Measurements from ENCODE around the gene PCED1A.

PCED1A gene

GRCh38 chr20:2804041-2804828 lies 36.2 kb downstream of the PCED1A start:
- no peak for DNase-seq (ENCODE audit: low read depth in 2 of 2)

DNA sequence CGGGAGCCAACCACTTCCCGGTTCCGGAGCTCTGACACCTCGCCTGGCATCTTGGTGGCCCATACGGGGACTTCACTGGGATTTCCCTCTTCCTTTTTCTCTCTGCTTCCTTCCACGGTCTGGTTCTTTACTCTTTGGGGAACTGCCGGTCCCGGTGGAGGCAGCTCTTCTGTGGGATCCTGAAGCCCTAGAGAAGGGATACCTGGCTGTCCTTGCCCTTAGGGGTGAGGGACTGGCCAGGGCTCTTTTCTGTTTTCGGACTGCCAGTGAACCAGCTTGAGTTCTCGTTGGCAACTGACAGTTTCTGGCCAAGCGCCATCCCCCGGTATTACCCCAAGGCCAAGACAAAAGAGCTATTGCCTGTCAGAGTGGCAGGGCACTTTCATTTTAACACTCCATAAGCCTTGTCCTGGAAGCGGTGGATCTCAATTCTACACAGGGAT lies 39.1 kb downstream of the PCED1A start:
- DNase-seq (ENCODE audit: low read depth in 2 of 2), result no peak

DNA sequence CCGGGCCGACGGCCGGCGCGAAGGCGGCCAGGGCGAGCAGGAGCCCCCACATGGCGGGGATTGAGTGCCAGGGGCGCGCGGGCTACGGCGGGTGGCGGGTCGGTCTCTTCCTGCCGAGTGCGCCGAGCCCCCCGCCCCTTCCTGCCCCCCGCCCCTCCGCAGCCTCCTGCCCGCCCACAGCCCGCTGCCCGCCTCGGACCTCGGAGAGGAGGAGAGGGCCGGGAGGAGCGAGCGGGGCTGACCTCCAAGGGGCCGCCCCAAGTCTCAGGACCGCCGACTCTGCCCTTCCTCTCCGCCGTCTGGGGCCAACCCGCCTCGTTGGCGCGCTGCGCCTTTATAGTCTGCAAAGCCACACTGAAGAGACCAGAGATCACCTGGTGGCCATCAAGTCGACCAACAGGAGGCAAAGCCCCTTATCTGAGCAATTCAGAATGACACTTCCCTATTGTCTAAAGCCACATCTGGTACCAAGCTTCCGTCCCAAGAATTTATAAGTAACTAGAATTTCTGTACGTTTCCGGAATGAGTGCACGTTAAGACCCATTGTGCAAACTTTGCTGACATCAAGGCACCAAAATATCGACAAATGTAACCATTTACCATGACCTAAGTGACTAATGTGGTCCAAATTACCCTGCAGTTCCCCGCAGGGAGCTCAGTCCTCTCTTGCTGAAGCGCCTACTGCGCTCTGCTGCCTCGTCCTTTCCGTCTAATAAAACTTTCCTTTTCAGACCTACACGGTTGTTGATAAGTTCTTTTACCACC lies 39.8 kb downstream of the PCED1A start, which contains the start of gene CPXM1:
Gene CPXM1, minus strand, starts transcription at position 107 of the 765 bp plus-strand sequence. Its CDS starts 55 bp downstream, at position 52.
- no peak for DNase-seq (ENCODE audit: low read depth in 2 of 2)

GRCh38 chr20:2799688-2800520 lies 40.6 kb downstream of the PCED1A start:
- DNase-seq (ENCODE audit: low read depth in 2 of 2), result no peak

DNA sequence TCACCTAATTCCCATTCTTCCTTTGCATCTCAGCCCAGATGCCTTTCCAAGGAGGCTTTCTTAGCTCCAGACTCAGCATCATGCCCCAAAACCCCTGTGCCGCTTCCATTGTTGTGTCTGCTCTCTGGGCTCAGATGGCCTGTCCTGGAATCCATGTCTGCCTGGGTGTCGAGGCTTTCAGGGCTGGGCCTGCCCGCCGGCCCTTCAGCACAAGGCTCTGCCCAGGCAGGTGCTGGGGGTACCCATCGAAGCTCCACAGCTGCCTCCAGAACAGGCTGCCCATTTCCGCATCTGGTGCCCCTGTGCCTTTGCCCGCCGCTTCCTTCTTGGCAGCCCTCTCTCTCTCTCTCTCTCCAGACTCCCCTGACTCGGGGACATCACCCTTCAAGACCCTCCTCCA lies 41.2 kb downstream of the PCED1A start:
- DNase-seq (ENCODE audit: low read depth in 2 of 2), result no peak

- DNase-seq (ENCODE audit: low read depth in 2 of 2), result no peak
These were observed 41.6 kb downstream of the PCED1A start for GRCh38 chr20:2798814-2799213.

DNA sequence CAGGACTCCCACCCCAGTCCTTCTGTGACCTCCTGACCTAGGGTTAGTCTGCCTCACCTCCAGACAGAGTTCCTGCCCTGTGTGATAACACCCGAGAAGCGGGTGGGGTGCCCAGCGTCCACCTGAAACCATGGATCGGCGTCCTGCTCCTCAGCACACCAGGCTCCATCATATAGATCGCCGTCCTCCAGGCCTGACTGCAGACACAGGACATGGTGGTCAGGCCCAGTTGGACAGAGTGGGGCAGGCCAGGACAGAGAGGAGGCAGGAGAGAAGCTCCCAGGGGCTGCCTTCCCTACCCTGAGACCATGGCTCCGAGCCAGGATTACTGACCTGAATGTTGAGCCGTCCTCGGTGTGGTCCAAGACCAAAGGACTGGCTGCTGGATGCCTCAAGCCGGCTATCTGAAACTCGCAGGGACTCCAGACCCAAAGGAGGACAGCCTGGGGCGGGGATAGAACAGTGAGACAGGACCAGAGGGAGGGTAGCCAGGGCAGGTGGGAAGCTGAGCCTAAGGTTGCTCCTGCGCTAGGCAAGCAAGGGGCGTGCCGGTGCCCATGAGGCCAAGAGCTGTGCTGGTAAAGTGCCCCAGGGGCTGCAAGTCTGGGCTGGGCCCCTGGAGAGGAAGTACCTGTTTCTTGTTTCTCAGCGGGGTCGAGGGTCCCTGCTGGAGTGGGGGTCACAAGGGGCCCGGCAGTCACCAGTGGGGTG lies 42.2 kb downstream of the PCED1A start:
- DNase-seq (ENCODE audit: low read depth in 2 of 2), result no peak

GRCh38 chr20:2797136-2797983 lies 43.1 kb downstream of the PCED1A start:
- no peak for DNase-seq (ENCODE audit: low read depth in 2 of 2)

DNA sequence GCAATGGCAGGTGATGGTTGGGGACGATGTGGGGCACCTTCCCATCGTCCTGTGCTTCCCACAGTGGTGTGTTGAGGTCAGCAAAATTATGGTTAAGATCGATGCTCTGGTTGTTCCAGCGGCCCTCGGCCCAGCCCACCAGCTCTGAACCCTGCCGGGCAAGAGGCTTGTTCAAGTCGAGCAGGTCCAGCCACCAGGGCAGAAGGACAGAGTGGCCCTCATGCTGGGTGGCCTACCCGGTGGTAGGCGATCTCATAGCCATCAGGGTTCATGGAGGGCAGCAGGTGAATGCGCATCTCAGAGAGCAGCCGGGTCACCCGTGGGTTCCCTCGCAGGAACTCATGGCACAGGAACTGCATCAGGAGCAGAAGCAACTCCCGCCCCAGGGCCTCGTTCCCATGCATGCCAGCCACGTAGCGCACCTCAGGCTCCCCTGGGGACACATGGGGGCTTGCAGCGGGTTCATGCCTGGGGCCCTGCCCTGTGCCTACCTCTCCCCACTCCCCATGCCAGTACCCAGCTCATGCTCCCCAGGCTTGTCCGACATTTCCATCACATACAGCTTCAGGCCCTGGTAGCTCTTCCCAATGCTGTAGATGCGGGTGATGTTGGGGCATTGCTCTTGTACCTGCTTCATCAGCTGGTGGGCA lies 44.3 kb downstream of the PCED1A start:
- DNase-seq (ENCODE audit: low read depth in 2 of 2), result no peak

DNA sequence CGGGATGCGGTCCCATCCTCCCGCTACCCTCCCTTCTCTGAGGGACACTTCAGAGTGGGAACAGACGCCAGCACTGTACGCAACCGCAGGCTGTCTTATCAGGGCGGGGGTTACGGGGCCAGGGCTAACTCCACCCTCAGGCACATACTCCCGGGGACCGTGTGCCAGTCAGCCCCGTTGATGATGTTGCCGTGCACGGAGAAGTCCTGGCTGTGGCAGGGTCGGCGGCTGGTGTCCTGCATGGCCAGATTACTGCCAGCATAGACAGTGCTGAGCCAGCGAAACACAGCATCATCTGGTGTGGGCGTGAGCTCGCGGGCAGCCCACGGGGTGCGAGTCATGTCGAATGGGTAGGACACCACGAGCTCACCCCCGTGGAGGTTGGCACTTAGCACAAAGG lies 45.0 kb downstream of the PCED1A start:
- DNase-seq (ENCODE audit: low read depth in 2 of 2), result no peak

GRCh38 chr20:2794866-2795447 lies 45.5 kb downstream of the PCED1A start:
- DNase-seq (ENCODE audit: low read depth in 2 of 2), result no peak

GRCh38 chr20:2794202-2794748 lies 46.2 kb downstream of the PCED1A start:
- DNase-seq (ENCODE audit: low read depth in 2 of 2), result no peak

DNA sequence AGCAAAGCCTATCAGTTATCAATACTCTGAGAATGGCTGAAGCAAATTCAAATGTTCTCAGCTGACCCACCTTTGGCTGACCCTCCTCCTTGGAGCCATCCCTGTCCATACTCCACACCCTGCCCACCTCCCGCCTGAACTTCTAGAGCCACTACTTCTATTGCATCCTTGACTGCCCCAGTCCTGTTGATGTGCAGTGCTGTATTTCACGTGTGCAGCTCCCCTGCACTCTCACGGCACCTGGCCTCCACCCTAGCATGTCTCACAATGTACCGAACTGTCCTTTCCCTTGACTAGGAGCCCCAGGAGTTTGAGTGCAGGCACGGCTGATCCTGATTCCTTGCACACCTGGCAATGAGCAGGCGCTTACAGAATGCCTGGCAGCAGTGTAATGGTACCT lies 47.0 kb downstream of the PCED1A start:
- no peak for DNase-seq (ENCODE audit: low read depth in 2 of 2)

All from stimulated activated CD4-positive, alpha-beta T cell treated with anti-CD3 and anti-CD28 coated beads, Interleukin-15, amount 100 ng/mL, for 48 hours (primary cell).